Measurements from ENCODE around the gene SREBF1. TPM values are rescaled to one million over a fixed set of nuclear protein-coding genes. Genes with fewer than 3 reads are reported as not detected.

Gene SREBF1
- total and polyA plus RNA-seq, 4 donors: 68.4 to 134 (median 80.7) TPM

GRCh38 chr17:17795946-17796786 is 40.6 kb downstream of the SREBF1 start:
- H3K27me3 ChIP-seq (ENCODE audit: control insufficient read depth in 3 of 3, insufficient read depth in 3 of 3, low read length in 2 of 3): no peaks in the 10 kb centered on the region
- peaks cover 0 to 15% (median 6%) of the 10 kb centered on the region in 5 donors for H3K4me1 ChIP-seq (ENCODE audit: control insufficient read depth in 5 of 5, insufficient read depth in 5 of 5, low read length in 5 of 5)
- H3K4me3 ChIP-seq: no peak overlapping the region
- no peak overlapping the region for H3K9ac ChIP-seq (ENCODE audit: insufficient read depth in 1 of 2, low read length in 2 of 2)
- ATAC-seq (ENCODE audit: insufficient read depth, low FRiP score) (no peak), DNase-seq (no peak)
- H3K27ac ChIP-seq (ENCODE audit: low read depth in 1 of 2, low read length in 1 of 2): no peak overlapping the region
- H3K36me3 ChIP-seq (ENCODE audit: control insufficient read depth in 4 of 4, insufficient read depth in 4 of 4, low read length in 4 of 4): peaks cover 0 to 63% (median 34%) of the 10 kb centered on the region in 4 donors
- no peak for TF ChIP-seq CTCF (IDR thresholded peaks at IDR 0.05; ENCODE audit: control extremely low read depth, extremely low read depth)
- H3K9me3 ChIP-seq (ENCODE audit: control insufficient read depth in 4 of 4, insufficient read depth in 3 of 4, low read length in 3 of 4): no peaks in the 10 kb centered on the region
- WGBS, 2 donors: 97% methylated on average over 39 to 40 of the region's 40 CpGs

- H3K27ac ChIP-seq (ENCODE audit: low read depth in 1 of 2, low read length in 1 of 2): no peak overlapping the region
- 91 to 97% methylated on average over 12 of the region's 12 CpGs for WGBS, 2 donors
- H3K9ac ChIP-seq (ENCODE audit: insufficient read depth in 1 of 2, low read length in 2 of 2): no peak overlapping the region
- H3K9me3 ChIP-seq (ENCODE audit: control insufficient read depth in 4 of 4, insufficient read depth in 3 of 4, low read length in 3 of 4): no peaks in the 10 kb centered on the region
- peaks cover 0 to 60% (median 31%) of the 10 kb centered on the region in 4 donors for H3K36me3 ChIP-seq (ENCODE audit: control insufficient read depth in 4 of 4, insufficient read depth in 4 of 4, low read length in 4 of 4)
- ATAC-seq (ENCODE audit: insufficient read depth, low FRiP score) (no peak), DNase-seq (no peak)
- H3K27me3 ChIP-seq (ENCODE audit: control insufficient read depth in 3 of 3, insufficient read depth in 3 of 3, low read length in 2 of 3): no peaks in the 10 kb centered on the region
- TF ChIP-seq CTCF (IDR thresholded peaks at IDR 0.05; ENCODE audit: control extremely low read depth, extremely low read depth): no peak
- peaks cover 0 to 24% (median 10%) of the 10 kb centered on the region in 5 donors for H3K4me1 ChIP-seq (ENCODE audit: control insufficient read depth in 5 of 5, insufficient read depth in 5 of 5, low read length in 5 of 5)
- no peak overlapping the region for H3K4me3 ChIP-seq
Observed at GRCh38 chr17:17795296-17795695, 41.5 kb downstream of the SREBF1 start.

GRCh38 chr17:17794382-17794781 is 42.4 kb downstream of the SREBF1 start:
- no peak overlapping the region for H3K4me3 ChIP-seq
- DNase-seq: no peak

More at GRCh38 chr17:17794382-17794781, 42.4 kb downstream of the SREBF1 start:
- Histone ChIP-seq H3K27me3 (ENCODE audit: control insufficient read depth in 3 of 3, insufficient read depth in 3 of 3, low read length in 2 of 3) (no peaks in the 10 kb centered on the region), H3K4me1 (ENCODE audit: control insufficient read depth in 5 of 5, insufficient read depth in 5 of 5, low read length in 5 of 5) (peaks cover 0 to 33% (median 10%) of the 10 kb centered on the region in 5 donors), H3K9ac (ENCODE audit: insufficient read depth in 1 of 2, low read length in 2 of 2) (no peak overlapping the region), H3K36me3 (ENCODE audit: control insufficient read depth in 4 of 4, insufficient read depth in 4 of 4, low read length in 4 of 4) (peaks cover 0 to 58% (median 29%) of the 10 kb centered on the region in 4 donors), H3K9me3 (ENCODE audit: control insufficient read depth in 4 of 4, insufficient read depth in 3 of 4, low read length in 3 of 4) (no peaks in the 10 kb centered on the region), H3K27ac (ENCODE audit: low read depth in 1 of 2, low read length in 1 of 2) (no peak overlapping the region)
- WGBS, 2 donors: 96% methylated on average over 31 of the region's 31 CpGs
- no peak for TF ChIP-seq CTCF (IDR thresholded peaks at IDR 0.05; ENCODE audit: control extremely low read depth, extremely low read depth)
- ATAC-seq (ENCODE audit: insufficient read depth, low FRiP score): no peak

Measured in lung (tissue), 12 donors.